Lower lobe of right lung (tissue), 2 donors: ENCODE measurements around the gene NCR2. TPM values are rescaled to one million over a fixed set of nuclear protein-coding genes. Genes with fewer than 3 reads are reported as not detected.

Source experiments
- ATAC-seq, 2 donors: fragments of 200-7000 bp; cut with Tn5 transposase; one replicate each; pipeline ENCODE4 v1.9.1; 2020 to 2022; ENCODE audit warnings: mild to moderate bottlenecking in 2 of 2, moderate library complexity in 2 of 2
- DNase-seq: peaks from one replicate; pipeline ENCODE4 v3.0.0-alpha.2; 2020
- H3K27ac ChIP-seq: fragments of 200-600 bp; one replicate; pipeline ENCODE4 v1.8.0; 2022
- H3K27me3 ChIP-seq: fragments of 200-600 bp; one replicate; pipeline ENCODE4 v1.8.0; 2022; ENCODE audit warnings: low read depth
- H3K36me3 ChIP-seq: fragments of 200-600 bp; one replicate; pipeline ENCODE4 v1.8.0; 2022; ENCODE audit warnings: mild to moderate bottlenecking
- H3K4me1 ChIP-seq: fragments of 200-600 bp; one replicate; pipeline ENCODE4 v1.8.0; 2022
- H3K4me3 ChIP-seq: fragments of 200-600 bp; one replicate; pipeline ENCODE4 v1.8.0; 2022; ENCODE audit warnings: mild to moderate bottlenecking
- H3K9me3 ChIP-seq: fragments of 200-600 bp; one replicate; pipeline ENCODE4 v1.8.0; 2022
- CTCF ChIP-seq: fragments of 200-600 bp; IDR thresholded peaks from one replicate; pipeline ENCODE4 v1.8.0; 2022; ENCODE audit warnings: antibody characterized with exemption, mild to moderate bottlenecking
- intact Hi-C: fragments of 100-400 bp; cut with DNase I; formaldehyde crosslinking; loops from one replicate; pipeline ENCODE4 v1.11.0; 2022
- total RNA-seq: library from RNA; stranded (reverse); fragmentation: NEBNext Ultra II Directional; extraction: Animal tissue kit (Norgen Biotek cat#: 25700); gene quantifications from one replicate; pipeline ENCODE4 v1.2.1, GENCODE V29; 2021
- donor health status: DM: no; HTN: yes; CAD: no; lungs with severe emphysema.

Gene NCR2
- total RNA-seq, 1 donor from 2014 or later: not detected

- H3K27ac ChIP-seq: no peak overlapping the region
- intact Hi-C loops: no loop called here
- H3K27me3 ChIP-seq: peaks cover 15% of the 10 kb centered on the region
- H3K4me3 ChIP-seq: no peak overlapping the region
- H3K9me3 ChIP-seq: no peaks in the 10 kb centered on the region
- ATAC-seq: no peak
- DNase-seq: no peak
- no peaks in the 10 kb centered on the region for H3K4me1 ChIP-seq
- H3K36me3 ChIP-seq: no peaks in the 10 kb centered on the region
- no peak for TF ChIP-seq CTCF
These were observed 10.5 kb downstream of the NCR2 start for GRCh38 chr6:41345901-41346300.

GRCh38 chr6:41346441-41346840 lies 11.0 kb downstream of the NCR2 start:
- no peak overlapping the region for H3K27ac ChIP-seq
- intact Hi-C loops: no loop called here
- no peak overlapping the region for H3K4me3 ChIP-seq
- H3K36me3 ChIP-seq: no peaks in the 10 kb centered on the region
- no peaks in the 10 kb centered on the region for H3K4me1 ChIP-seq
- ATAC-seq: no peak
- no peaks in the 10 kb centered on the region for H3K9me3 ChIP-seq
- TF ChIP-seq CTCF: no peak
- H3K27me3 ChIP-seq: peaks cover 15% of the 10 kb centered on the region
- no peak for DNase-seq

GRCh38 chr6:41347378-41348050 lies 12.1 kb downstream of the NCR2 start:
- no peaks in the 10 kb centered on the region for H3K36me3 ChIP-seq
- DNase-seq: no peak

GRCh38 chr6:41348934-41349333 lies 13.5 kb downstream of the NCR2 start:
- Histone ChIP-seq H3K36me3 (no peaks in the 10 kb centered on the region), H3K4me3 (no peak overlapping the region), H3K9me3 (no peaks in the 10 kb centered on the region), H3K27ac (no peak overlapping the region), H3K4me1 (no peaks in the 10 kb centered on the region), H3K27me3 (peaks cover 13% of the 10 kb centered on the region)
- no peak for TF ChIP-seq CTCF
- DNase-seq: no peak
- ATAC-seq: no peak
- intact Hi-C loops: no loop called here

More at GRCh38 chr6:41347378-41348050, 12.1 kb downstream of the NCR2 start:
- no peaks in the 10 kb centered on the region for H3K4me1 ChIP-seq
- no peak for TF ChIP-seq CTCF
- H3K27me3 ChIP-seq: peaks cover 11% of the 10 kb centered on the region
- no peak overlapping the region for H3K4me3 ChIP-seq
- H3K9me3 ChIP-seq: no peaks in the 10 kb centered on the region
- no peak overlapping the region for H3K27ac ChIP-seq
- intact Hi-C loops: no loop called here
- ATAC-seq: no peak

- Histone ChIP-seq H3K4me1 (no peaks in the 10 kb centered on the region), H3K27ac (no peak overlapping the region), H3K9me3 (no peaks in the 10 kb centered on the region), H3K36me3 (no peaks in the 10 kb centered on the region), H3K4me3 (no peak overlapping the region), H3K27me3 (peaks cover 10% of the 10 kb centered on the region)
- no peak for TF ChIP-seq CTCF
- ATAC-seq (no peak), DNase-seq (no peak)
- intact Hi-C loops: no loop called here
These were observed 17.0 kb downstream of the NCR2 start for GRCh38 chr6:41352396-41352795.
